Lower leg skin (tissue), 4 donors: ENCODE data around the gene ISLR2. TPM values are rescaled to one million over a fixed set of nuclear protein-coding genes. Genes with fewer than 3 reads are reported as not detected.
A peak's percentile ranks its signal among the peaks of the same experiment; 100 is the strongest.

Experiments used
- DNase-seq, 2 donors: peaks; one replicate each; pipeline ENCODE4 v3.0.0-alpha.2; 2019; ENCODE audit warnings: low spot score in 2 of 2
- H3K4me3 ChIP-seq: fragments of 200-600 bp; sonication (generic); 2 replicates; pipeline ENCODE4 v1.5.1; 2017; ENCODE audit warnings: mild to moderate bottlenecking, low read depth; ENCODE audit not compliant: poor library complexity, severe bottlenecking
- CTCF ChIP-seq, 3 donors: fragments of 450-650 bp; IDR thresholded peaks; one replicate each; pipeline ENCODE4 v1.5.1; 2016; ENCODE audit warnings: antibody characterized with exemption in 3 of 3, mild to moderate bottlenecking in 3 of 3, moderate library complexity in 2 of 3
- POLR2A ChIP-seq, 2 donors: fragments of 450-650 bp; IDR thresholded peaks; one replicate each; pipeline ENCODE4 v1.6.1; 2016 to 2017; ENCODE audit warnings: antibody characterized with exemption in 2 of 2, mild to moderate bottlenecking in 1 of 2, moderate library complexity in 1 of 2
- WGBS, 2 donors: methylation state at CpG; one replicate each; pipeline ENCODE4 v1.1.5; 2018; 5-methylcytosine and 5-hydroxymethylcytosine counted together
- intact Hi-C: fragments of 100-400 bp; cut with DNase I; formaldehyde crosslinking; loops from one replicate; pipeline ENCODE4 v1.15.0; 2023; ENCODE audit warnings: low total_unique reads
- total RNA-seq, 4 donors: library from RNA; depleted of rRNA; stranded (reverse); fragments of >200 nt; gene quantifications; one replicate each; pipeline ENCODE4 v1.1.0, GENCODE V29; 2016

Gene ISLR2
- total RNA-seq, 4 donors from 2014 or later, result 0.17 to 0.91 (median 0.39) TPM; not detected in 1

GRCh38 chr15:74167891-74168331 is 37.5 kb downstream of the ISLR2 start:
- intact Hi-C loops, result no loop called here
- peak in 1 of 2 donors; percentile 63 for DNase-seq
- WGBS, 2 donors, result 77 to 83% methylated on average over 4 of the region's 4 CpGs
- TF ChIP-seq CTCF (IDR thresholded peaks at IDR 0.05), result no peak
- no peak for TF ChIP-seq POLR2A (IDR thresholded peaks at IDR 0.05)
- no peak overlapping the region for H3K4me3 ChIP-seq

GRCh38 chr15:74168711-74169126 is 38.3 kb downstream of the ISLR2 start:
- WGBS, 2 donors, result 29 to 33% methylated on average over 3 of the region's 3 CpGs
- no peak for TF ChIP-seq CTCF (IDR thresholded peaks at IDR 0.05)
- no peak for TF ChIP-seq POLR2A (IDR thresholded peaks at IDR 0.05)
- intact Hi-C loops, result no loop called here
- peak in 1 of 2 donors; percentile 77 for DNase-seq
- H3K4me3 ChIP-seq, result no peak overlapping the region

GRCh38 chr15:74170071-74170844 is 39.9 kb downstream of the ISLR2 start:
- WGBS, 2 donors, result 85 to 89% methylated on average over 15 of the region's 15 CpGs
- DNase-seq, result peak in 1 of 2 donors; percentile 70

GRCh38 chr15:74170875-74171578 is 40.6 kb downstream of the ISLR2 start:
- intact Hi-C loops, result no loop called here
- no peak overlapping the region for H3K4me3 ChIP-seq
- no peak for TF ChIP-seq POLR2A (IDR thresholded peaks at IDR 0.05)
- TF ChIP-seq CTCF (IDR thresholded peaks at IDR 0.05), result no peak
- WGBS, 2 donors, result 89 to 96% methylated on average over 6 to 7 of the region's 7 CpGs
- DNase-seq, result peak in 1 of 2 donors; percentile 64

More at GRCh38 chr15:74170071-74170844, 39.9 kb downstream of the ISLR2 start:
- H3K4me3 ChIP-seq, result no peak overlapping the region
- TF ChIP-seq CTCF (IDR thresholded peaks at IDR 0.05) (no peak), POLR2A (IDR thresholded peaks at IDR 0.05) (no peak)
- intact Hi-C loops, result no loop called here

GRCh38 chr15:74171965-74172541 is 41.7 kb downstream of the ISLR2 start:
- H3K4me3 ChIP-seq, result no peak overlapping the region
- peak in 1 of 2 donors; percentile 70 for DNase-seq
- intact Hi-C loops, result no loop called here

More at GRCh38 chr15:74171965-74172541, 41.7 kb downstream of the ISLR2 start:
- WGBS, 2 donors, result 88 to 89% methylated on average over 1 of the region's 1 CpG
- TF ChIP-seq CTCF (IDR thresholded peaks at IDR 0.05), result no peak
- TF ChIP-seq POLR2A (IDR thresholded peaks at IDR 0.05), result no peak
